G401.6 (cell line): Measurements from ENCODE around the gene RBPJL.

Experiments
- FAIRE-seq: peaks from 2 replicates; lab custom pipeline; 2012; peaks lifted over from hg19 to GRCh38; lab: Jason Lieb, UNC

RBPJL gene, protein sequence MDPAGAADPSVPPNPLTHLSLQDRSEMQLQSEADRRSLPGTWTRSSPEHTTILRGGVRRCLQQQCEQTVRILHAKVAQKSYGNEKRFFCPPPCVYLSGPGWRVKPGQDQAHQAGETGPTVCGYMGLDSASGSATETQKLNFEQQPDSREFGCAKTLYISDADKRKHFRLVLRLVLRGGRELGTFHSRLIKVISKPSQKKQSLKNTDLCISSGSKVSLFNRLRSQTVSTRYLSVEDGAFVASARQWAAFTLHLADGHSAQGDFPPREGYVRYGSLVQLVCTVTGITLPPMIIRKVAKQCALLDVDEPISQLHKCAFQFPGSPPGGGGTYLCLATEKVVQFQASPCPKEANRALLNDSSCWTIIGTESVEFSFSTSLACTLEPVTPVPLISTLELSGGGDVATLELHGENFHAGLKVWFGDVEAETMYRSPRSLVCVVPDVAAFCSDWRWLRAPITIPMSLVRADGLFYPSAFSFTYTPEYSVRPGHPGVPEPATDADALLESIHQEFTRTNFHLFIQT

DNA sequence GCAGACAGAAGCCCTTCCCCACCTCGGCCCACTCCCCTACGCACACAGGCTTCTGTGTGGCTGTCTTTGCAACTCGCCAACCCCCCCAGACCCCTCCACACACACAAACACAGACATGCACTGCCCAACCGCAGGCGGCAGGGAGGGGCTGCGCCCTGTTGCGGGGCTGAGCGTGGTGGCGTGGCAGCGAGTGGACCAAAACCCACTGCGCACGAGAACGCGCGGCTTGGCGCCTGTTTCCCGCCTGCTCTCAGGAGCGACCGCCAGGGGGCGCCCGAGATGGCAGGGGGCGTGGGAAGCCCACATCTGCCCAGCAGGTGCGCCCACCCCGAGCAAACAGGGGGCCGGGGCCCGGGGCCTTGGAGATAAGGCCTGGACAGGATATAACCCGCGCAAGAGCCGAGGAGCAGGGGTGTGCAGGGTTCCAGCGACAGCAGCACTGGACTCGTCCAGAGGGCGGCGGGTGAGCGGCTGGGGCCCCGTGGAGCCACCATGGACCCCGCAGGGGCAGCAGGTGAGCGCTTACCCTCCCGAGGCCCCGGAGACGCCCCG lies at the start of gene RBPJL:
TSS of gene RBPJL (plus strand) at position 410 of the 552 bp plus-strand sequence. CDS start at position 493, 83 bp downstream.
- no peak for FAIRE-seq

DNA sequence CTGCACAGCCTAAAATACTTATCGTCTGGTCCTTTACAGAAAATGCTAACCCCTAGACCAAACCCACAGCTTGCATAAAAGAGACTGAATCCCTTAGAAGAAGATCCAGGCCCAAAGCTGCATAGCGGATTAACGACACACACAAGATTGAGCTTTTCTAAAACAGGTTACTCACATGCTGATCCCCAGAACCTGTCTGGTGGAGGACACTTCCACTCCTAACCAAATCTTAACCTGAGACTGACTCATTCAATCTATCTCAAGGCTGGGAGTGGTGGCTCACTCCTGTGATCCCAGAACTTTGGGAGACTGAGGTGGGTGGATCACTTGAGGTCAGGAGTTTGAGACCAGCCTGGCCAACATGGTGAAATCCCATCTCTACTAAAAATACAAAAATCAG lies 49.5 kb upstream of the RBPJL start:
- no peak for FAIRE-seq

DNA sequence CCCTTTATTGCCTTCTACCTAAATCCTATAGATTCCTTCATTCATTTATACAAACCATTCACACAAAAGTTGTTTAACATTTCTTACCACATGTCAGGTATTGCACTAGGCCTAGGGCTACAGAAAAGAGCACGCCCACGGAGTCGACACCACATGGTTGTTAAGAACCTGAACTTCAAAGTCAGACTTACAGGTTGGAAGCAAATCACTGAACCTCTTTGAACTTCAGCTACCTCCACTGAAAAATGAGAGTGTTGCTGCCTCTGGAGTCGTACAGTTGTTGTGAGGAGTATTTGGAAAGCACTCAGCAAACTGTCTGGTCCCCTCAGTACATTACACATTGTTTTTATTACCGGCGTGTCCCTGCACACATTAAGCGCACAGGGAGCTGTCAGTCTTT lies 48.9 kb upstream of the RBPJL start:
- no peak for FAIRE-seq

DNA sequence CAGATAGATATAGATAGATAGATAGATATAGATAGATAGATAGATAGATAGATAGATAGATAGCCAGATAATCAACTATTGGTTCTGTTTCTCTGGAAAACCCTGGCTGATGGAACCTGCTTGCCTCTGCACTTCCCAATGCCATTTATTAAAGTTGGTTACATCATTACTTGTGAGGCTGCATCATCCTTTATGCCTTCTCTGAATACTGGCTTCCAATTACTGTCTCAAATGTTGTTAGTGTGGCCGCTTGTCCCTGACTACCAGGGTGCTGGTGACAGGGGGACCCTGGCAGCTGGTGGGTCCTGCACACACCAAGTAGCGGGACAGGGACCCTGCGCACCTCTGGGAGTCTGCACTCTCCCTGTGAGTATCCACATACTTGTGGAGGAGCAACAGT lies 48.4 kb upstream of the RBPJL start:
- FAIRE-seq: no peak

DNA sequence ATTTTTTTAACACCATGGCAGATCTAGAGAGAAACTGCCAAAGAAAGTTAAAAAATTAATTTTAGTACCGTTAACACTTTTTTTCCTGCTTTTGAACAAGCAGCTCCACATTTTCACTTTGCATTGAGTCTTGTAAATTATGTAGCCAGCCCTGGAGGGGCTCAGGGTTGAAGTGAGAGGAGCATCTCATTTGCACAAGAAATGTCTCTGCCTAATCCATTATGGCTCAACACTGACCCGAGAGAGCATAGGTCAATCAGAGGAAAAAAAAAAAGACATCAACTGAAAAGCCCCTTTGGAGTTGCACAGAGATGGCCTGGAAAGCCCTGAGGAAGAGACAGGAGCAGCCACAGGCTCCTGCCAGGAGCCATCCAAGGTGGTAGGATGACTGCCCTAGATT lies 48.0 kb upstream of the RBPJL start:
- FAIRE-seq: no peak

DNA sequence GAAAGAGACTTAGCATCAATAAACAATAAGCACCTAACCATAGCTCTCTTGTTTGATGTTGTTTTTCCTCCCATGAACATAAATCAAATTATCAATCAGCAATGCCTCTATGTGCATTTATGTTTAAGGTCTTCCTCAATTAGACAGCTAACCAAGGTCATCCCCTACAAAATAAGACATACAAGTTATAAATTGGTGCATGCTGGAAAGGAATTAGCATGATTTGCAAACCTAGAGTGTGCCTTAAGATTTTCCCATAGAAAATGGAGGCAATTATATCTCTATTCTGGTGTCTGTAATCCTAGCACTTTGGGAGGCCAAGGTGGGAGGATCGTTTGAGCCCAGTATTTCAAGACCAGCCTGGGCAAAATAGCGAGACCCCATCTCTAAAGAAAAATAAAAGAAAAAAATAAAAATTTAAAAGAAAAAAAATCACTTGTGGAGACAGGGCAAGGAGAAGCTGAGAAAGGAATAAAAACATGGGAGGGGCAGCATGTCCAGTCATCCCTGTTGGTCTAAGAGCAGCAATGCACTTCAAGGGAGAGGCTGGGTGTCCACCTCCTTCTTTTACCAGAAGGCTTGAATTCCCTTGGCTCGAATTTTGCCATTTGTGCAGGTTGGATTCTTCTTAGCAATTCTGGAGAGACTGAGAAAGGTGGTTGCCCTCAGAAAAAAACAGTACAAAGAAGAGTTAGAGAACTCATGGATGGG lies 42.9 kb upstream of the RBPJL start:
- no peak for FAIRE-seq

DNA sequence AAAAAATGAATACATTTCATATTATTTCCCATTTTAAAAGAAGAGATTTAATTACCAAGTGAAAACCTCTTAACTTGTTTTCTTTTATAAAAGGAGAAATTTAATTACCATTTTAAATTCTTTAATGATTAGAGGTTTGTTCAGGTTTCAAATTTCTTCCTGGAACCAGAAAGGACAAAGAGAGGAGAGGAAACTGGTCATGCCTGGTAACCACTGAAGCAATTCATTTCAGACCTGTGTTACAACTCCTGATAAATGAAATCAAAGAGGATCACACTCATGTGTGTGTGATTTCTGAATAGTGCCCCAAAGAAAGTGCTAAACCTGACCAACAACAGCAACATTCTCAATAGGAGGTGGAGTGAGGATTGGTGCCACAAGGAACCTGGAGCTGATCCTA lies 39.7 kb upstream of the RBPJL start:
- FAIRE-seq: no peak

DNA sequence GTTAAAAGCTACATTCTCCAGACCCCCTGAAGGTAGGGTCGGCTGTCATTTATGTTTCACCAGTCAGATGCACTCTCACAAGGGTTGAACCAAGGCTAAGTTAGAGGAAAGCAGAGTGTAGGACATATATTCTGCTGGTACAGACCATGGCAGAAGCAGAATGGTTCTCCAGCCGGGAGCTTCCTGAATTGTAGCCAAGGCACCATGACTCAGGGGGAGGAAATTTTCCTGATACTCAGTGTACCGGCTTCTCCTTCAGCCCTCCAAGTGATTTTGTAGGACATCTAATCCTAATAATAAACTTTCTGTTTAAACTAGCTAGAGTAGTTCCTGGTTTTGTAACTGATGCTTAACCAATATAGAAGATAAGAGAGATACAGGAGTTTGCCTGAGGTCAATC lies 38.1 kb upstream of the RBPJL start:
- no peak for FAIRE-seq

DNA sequence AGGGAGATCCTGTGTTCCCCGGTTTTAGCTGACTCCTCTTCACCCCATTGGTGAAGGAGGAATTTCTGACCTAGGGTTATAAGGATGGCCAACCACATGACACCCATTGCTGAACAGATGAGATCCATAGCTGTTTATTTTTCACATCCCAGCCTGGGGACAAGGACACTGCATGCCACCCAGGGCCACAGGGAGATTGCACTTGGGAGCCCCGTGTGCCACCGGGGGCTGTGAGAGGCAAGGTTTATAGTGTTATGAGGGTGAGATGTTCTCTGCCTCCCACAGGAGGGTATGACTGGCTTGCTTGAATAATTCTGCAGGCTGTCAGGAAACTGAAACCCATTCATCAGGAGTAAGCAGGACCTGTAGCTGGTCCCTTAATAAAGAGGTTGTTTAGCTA lies 37.6 kb upstream of the RBPJL start:
- FAIRE-seq: no peak

DNA sequence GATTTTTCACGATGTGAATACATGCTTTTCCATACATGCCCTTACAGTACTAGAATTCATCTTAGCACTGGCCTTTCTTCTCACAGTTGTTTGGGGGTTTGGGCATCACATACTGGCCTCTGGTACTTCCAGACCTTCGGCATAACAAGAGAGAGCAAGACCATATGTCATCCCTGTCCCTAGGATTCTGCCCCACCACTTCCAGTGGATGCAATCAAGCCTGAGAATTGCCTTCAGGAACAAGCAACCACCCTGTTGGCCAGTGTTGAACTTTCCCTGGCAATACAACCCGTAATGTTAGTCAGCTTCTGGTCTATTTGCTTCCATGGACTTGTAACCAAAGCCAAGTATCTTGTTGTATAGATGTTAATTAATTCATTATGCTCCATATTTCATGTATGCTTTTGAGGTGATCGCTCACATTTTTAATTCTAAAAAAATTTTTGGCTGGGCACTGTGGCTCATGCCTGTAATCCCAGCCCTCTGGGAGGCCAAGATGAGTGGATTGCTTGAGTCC lies 36.8 kb upstream of the RBPJL start:
- FAIRE-seq: no peak

DNA sequence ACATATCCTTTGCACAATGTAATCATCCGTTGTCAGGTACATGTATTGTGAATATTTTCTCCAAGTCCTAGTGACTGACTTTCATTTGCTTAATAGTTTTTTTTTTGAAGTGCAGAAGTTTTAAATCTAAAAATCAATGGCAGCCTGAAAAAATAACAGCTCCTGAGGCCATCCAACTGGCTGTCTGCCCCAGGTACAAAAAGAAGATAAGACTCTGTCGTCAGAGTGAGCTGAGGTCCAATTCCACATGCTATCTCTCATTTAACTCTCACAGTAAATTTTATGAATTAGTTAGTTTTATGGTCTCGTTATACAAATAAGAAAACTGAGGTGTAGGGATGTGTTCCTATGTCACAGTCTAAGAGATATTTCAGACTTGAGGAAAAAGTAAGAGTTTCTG lies 31.3 kb upstream of the RBPJL start:
- no peak for FAIRE-seq

DNA sequence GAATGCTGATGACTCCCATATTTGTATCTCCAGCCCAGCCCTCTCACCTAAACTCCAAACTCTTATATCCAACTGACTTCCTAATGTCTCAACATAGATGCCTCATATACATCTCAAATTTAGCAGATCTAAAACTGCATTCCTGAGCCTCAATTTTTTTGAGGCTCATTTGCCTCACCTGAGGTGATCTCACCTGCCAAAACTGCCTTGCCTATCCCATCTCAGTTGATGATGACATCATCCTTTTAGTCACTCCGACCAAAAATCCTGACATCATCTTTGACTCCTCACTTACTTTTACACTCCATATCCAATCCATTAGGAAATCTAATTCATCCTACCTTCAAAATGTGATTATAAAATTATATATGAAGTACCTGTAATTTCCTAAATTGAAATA lies 26.6 kb upstream of the RBPJL start:
- no peak for FAIRE-seq

DNA sequence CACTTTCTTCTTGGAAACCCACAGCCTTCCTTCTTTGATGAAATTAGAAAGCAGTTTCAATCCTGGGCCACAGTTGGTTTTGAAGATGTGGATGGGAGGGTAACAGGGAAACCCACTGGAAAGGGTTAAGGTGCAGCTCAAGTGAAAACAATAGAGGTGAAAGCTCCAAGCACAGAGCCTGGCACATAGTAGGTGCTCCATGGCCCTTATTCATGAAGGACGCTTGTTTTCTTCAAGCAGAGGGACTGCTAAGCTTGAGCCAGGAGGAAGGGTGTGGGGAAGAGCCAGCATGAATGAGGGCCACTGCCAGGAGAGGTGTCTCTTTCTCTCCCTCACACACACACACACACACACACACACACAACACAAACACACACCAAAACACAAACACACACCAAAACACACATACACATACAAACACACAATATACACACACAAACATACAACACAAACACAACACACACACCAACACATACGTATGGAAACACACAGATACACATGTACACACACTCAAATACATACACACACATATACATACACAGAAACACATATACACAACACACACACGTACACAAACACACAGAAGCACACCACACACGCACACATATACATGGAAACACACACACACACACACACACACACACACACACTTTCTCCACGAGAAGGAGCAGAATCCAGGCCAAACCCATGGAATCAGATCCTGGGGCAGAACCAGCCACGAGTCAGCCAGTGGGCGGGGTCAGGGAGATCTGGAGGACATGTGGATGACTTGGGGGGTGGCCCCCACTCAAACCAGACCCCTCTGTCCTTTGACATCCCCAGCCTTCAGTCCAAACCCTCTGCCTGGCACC lies 23.7 kb upstream of the RBPJL start:
- FAIRE-seq: no peak

DNA sequence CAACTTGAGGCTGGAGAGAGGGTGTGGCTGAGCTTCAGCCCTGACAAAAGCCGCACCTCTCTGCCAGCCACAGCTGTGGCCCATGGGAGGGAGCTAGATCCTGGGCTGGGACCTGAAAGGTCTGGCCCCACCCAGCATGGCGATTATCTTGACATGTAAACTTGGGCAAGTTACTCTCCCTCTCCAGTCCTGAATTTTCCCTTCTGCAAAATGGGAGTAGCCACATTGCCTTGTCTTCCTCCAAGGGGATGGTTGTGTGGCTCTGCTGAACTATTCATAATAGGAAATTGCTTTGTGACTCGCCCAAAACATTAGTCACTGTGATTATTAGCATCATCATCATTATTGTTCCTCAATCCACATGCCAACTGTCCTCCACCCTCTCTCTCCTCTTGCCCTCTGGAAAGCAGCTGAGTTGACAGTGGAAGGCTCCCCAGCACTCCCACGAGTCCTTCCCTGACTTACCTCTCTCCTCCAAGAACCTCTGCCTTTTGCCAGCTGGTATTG lies 23.0 kb upstream of the RBPJL start:
- no peak for FAIRE-seq

DNA sequence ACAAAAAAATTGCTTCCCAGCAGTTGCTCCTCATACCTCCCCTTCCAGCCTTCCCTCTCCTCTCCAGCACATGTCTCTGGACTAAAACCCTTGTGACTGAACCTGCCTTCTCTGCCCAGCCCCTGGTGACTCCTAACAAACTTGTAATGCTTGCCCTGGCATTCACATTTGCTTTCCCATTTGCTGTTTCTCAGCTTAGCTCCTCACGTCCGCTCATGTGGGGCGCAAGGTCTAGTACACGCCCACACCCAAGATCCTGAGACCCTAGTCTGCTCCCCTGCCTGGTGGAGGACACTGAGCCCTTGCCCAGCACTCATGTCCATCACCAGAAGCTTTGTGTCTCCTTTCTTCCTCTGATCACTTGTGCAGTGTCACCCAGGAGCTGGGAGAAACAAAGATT lies 18.3 kb upstream of the RBPJL start:
- no peak for FAIRE-seq

DNA sequence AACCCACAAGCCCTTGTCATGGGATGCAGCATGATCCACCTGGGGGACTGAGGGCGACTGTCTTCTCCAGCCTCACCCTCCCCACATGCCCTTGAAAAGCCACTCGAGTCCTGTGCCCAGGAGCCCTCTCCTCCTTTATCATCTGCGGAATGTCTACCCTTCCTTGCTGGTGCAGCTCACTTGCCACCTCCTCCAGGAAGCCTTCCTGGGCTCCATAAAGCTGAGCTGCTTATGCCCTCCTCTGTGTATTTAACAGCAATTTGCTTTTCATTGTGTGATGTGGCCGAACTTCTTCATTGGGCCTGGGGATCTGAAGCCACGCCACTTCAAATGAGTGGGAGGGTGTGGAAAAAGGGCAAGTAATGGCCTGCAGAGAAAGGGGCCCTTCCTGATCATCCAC lies 17.8 kb upstream of the RBPJL start:
- FAIRE-seq: no peak

DNA sequence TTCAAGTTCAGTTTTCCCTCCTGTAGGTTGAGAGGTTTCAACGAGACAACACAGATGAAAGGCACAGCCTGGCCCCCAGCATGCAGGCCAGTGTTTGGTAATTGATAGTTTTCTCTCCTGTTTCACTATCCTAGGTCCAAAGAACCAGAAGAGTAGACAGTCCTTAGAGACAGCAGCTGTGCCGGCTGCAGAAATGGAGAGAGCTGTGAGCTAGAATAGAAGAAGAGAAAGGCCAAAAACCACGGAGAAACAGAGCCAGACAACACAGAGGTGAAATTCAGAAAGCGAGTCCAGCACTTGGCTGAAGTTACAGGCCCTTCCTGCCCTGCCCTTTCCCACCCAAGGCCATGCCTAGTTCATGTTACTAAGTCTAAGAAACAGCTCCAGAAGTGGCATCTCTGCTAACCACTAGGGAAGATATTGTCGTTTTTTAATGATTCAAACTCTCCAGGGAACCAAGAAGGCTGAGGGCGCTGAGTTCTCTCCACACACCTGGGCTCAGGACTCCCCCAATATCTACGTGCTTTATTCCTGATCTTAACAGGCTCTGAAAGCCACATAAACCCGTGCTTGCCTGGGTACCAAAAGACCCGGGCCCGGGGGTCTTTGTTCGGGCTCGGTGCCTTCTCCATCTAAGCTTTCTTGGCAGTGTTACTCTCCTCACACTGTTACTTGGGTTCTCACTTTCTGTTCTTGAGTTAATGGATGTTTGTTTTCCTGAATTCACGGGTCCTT lies 16.5 kb upstream of the RBPJL start:
- FAIRE-seq: no peak

DNA sequence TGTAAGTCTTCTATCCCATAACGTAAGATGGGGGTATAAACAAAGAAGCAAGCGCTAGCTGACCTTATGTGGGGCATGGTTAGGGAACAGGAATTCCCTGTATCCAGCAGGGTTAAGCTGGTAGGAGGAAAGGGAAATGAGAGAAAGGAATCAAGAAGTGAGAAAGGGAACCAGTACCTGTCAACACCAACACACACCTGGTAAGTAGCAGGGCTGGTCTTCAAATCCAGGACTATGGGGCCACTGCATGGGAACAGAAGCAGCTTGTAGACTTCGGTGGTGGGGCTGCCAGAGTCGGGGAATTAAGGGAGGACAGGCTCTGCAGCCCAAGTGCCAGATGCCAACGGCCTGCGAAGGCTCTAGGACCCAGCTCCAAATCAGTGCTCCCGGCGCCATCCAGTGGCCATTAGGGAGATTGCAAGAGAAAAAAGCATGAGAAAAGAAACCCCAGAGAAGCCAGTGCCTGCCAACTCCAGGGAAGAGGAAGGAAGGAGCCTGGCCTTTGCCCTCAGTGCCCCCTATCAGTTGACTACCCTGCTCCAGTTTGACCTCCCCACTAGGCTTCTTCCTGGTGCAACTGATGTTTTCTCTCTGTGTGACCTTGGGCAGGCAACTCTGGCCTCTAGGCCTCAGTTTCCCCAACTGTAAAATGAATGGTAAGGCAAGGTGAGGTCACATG lies 15.8 kb upstream of the RBPJL start:
- no peak for FAIRE-seq

DNA sequence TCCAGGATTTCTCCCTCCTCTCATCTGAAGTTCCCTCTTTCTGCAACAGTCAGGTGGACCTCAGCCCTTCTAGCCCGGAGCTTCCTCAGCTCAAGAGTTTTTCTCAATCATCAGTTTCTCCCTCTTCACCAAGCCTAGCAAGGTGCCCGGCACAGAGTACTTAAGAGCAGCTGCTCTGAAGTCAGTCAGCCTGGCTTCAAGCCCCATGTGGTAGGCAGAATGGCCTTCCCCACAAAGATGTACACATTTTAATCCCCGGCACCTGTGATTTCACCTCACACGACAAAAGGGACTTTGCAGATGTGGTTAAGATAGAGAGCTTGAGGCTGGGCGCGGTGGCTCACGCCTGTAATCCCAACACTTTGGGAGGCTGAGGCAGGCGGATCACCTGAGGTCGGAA lies 15.1 kb upstream of the RBPJL start:
- no peak for FAIRE-seq

DNA sequence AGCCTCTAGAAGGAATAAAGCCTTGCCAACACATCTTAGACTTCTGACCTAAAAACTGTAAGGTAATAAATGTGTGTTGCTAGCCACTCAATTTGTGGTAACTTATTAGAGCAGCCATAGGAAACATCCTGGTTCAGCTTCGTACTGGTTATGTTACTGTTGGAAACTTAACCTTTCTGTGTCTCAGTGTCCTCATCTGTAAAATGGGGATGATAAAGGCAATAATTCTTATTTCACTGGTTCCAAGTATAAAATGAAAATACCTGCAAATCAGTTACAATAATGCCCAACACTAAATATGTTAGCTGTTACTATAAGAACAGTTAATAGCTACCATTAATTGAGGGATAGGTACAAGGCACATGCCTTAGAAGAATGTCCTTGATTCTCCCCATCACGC lies 14.3 kb upstream of the RBPJL start:
- no peak for FAIRE-seq
